OCI-LY1 (cell line): ENCODE results near the gene HPSE2.

Experiments used
- EZH2 ChIP-seq: fragments of 200-600 bp; sonication (generic), shearing (Covaris generic); IDR thresholded peaks from 2 replicates; pipeline ENCODE4 v1.8.0; 2017; ENCODE audit warnings: borderline replicate concordance, mixed run types, mild to moderate bottlenecking, antibody characterized with exemption, low read length, moderate library complexity, mixed read lengths
- TF ChIP-seq, protein P1 (sequence below): fragments of 200-600 bp; sonication (generic), shearing (Covaris generic); IDR thresholded peaks from 2 replicates; pipeline ENCODE4 v1.5.1; 2017; ENCODE audit warnings: mild to moderate bottlenecking, antibody characterized with exemption, low read length, moderate library complexity, mixed read lengths

DNA sequence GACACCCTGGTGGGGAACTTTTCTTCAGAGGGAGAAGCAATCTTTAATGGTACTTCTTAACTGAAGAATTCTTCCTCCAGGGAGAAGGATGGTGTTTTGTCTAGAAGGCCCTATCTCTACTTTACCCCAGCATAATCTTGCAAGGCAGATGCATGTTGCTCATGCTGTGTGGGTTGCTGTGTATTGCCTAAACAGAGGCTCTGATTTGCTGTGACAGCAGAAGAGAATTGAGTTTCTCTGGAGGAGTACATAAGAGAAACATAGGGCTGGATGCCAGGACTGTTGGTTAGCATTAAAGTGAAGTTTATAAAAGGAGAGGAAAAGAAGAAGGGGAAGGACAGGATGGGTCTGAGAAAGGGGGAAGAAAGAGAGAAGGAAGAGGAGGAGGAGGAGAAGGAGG is 540.8 kb downstream of the HPSE2 start:
- TF ChIP-seq, protein P1, sequence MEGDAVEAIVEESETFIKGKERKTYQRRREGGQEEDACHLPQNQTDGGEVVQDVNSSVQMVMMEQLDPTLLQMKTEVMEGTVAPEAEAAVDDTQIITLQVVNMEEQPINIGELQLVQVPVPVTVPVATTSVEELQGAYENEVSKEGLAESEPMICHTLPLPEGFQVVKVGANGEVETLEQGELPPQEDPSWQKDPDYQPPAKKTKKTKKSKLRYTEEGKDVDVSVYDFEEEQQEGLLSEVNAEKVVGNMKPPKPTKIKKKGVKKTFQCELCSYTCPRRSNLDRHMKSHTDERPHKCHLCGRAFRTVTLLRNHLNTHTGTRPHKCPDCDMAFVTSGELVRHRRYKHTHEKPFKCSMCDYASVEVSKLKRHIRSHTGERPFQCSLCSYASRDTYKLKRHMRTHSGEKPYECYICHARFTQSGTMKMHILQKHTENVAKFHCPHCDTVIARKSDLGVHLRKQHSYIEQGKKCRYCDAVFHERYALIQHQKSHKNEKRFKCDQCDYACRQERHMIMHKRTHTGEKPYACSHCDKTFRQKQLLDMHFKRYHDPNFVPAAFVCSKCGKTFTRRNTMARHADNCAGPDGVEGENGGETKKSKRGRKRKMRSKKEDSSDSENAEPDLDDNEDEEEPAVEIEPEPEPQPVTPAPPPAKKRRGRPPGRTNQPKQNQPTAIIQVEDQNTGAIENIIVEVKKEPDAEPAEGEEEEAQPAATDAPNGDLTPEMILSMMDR: no peak
- TF ChIP-seq EZH2: no peak
